GM12878 (cell line): ENCODE results near the gene RTN4R. TPM values are rescaled to one million over a fixed set of nuclear protein-coding genes. Genes with fewer than 3 reads are reported as not detected.

Source experiments
- ATAC-seq: fragments of 200-7000 bp; cut with Tn5 transposase; 3 replicates; pipeline ENCODE4 v1.9.1; 2020; ENCODE audit warnings: mild to moderate bottlenecking, moderate library complexity
- BruUV-seq: library from RNA; stranded (reverse); fragments of 400-500 nt; replicated peaks from 2 replicates; lab custom pipeline; 2021; lab: Mats Ljungman, UMichigan
- CTCF ChIA-PET: fragments of 300-600 bp; sonication (Branson Sonifier 250); formaldehyde crosslinking; extraction: SDS; loops from one replicate; lab custom pipeline; 2021; ENCODE audit warnings: inconsistent platforms; lab: Yijun Ruan, JAX
- POLR2A ChIA-PET: fragments of 350-600 bp; formaldehyde crosslinking; extraction: SDS; loops from one replicate; lab custom pipeline; 2021; ENCODE audit warnings: inconsistent platforms; lab: Charles Lee
- RAD21 ChIA-PET: fragments of 300-600 bp; sonication (Branson Sonifier 250); formaldehyde crosslinking; loops from one replicate; lab custom pipeline; 2023; ENCODE audit warnings: antibody characterized with exemption; ENCODE audit not compliant: unreplicated experiment; lab: Charles Lee
- SMC1A ChIA-PET: fragments of 300-600 bp; sonication (Branson Sonifier 250); formaldehyde crosslinking; loops from one replicate; lab custom pipeline; 2023; ENCODE audit not compliant: unreplicated experiment, uncharacterized antibody; lab: Charles Lee
- DNase-seq: peaks from one replicate; pipeline ENCODE4 v3.0.0-alpha.2; 2011; ENCODE audit warnings: low read depth, low spot score
- FAIRE-seq: peaks from 3 replicates; lab custom pipeline; 2011; peaks lifted over from hg19 to GRCh38; lab: Jason Lieb, UNC
- H2AFZ ChIP-seq: 2 replicates; pipeline ENCODE4 v1.6.0; 2011; ENCODE audit warnings: low read depth, low read length, control low read depth; ENCODE audit not compliant: control insufficient read depth
- H3K27ac ChIP-seq: 2 replicates; pipeline ENCODE4 v1.5.1; 2011; ENCODE audit warnings: control low read depth; ENCODE audit not compliant: control insufficient read depth, insufficient read depth
- H3K27me3 ChIP-seq, 2 experiments: replicated peaks in 1 of 2; 2 replicates each; pipeline versions ENCODE4 v1.6.0 to v1.6.1; 2011; ENCODE audit warnings: low read length in 1 of 2; ENCODE audit not compliant: control insufficient read depth in 2 of 2, insufficient read depth in 2 of 2
- H3K36me3 ChIP-seq, 2 experiments: 2 replicates each; pipeline ENCODE4 v1.5.1; 2011; ENCODE audit warnings: low read length in 1 of 2; ENCODE audit not compliant: control insufficient read depth in 2 of 2, insufficient read depth in 2 of 2
- H3K4me1 ChIP-seq: 2 replicates; pipeline ENCODE4 v1.6.1; 2011; ENCODE audit warnings: mild to moderate bottlenecking, low read length, moderate library complexity, mixed read lengths; ENCODE audit not compliant: control insufficient read depth, insufficient read depth
- H3K4me2 ChIP-seq: 2 replicates; pipeline ENCODE4 v1.6.0; 2011; ENCODE audit warnings: control low read depth; ENCODE audit not compliant: control insufficient read depth, insufficient read depth
- H3K4me3 ChIP-seq: fragments of 200-600 bp; sonication (generic); 2 replicates; pipeline ENCODE4 v1.5.1; 2016
- H3K79me2 ChIP-seq: 2 replicates; pipeline ENCODE4 v1.6.0; 2011; ENCODE audit warnings: low read length; ENCODE audit not compliant: control insufficient read depth, insufficient read depth
- H3K9ac ChIP-seq: 2 replicates; pipeline ENCODE4 v1.8.0; 2011; ENCODE audit warnings: low read length, control low read depth, mixed read lengths; ENCODE audit not compliant: control insufficient read depth, insufficient read depth
- H3K9me3 ChIP-seq: replicated peaks from 3 replicates; pipeline ENCODE4 v1.5.1; 2011; ENCODE audit warnings: mild to moderate bottlenecking, low read length; ENCODE audit not compliant: control insufficient read depth, insufficient read depth
- H4K20me1 ChIP-seq: 2 replicates; pipeline ENCODE4 v1.6.0; 2011; ENCODE audit not compliant: control insufficient read depth, insufficient read depth
- BCLAF1 ChIP-seq: fragments of 450-650 bp; IDR thresholded peaks from 2 replicates; pipeline ENCODE4 v1.6.1; 2017; ENCODE audit warnings: antibody characterized with exemption, mild to moderate bottlenecking, moderate library complexity
- ESRRA ChIP-seq: IDR thresholded peaks from 2 replicates; pipeline ENCODE4 v1.6.1; 2012; ENCODE audit warnings: mild to moderate bottlenecking, low read length, improper control_type of control experiment
- RUNX3 ChIP-seq: IDR thresholded peaks from 2 replicates; pipeline ENCODE4 v1.6.1; 2012; ENCODE audit warnings: low read length, inconsistent platforms
- SMARCA5 ChIP-seq: fragments of 450-650 bp; IDR thresholded peaks from 2 replicates; pipeline ENCODE4 v1.6.1; 2017; ENCODE audit warnings: mild to moderate bottlenecking
- SP1 ChIP-seq: IDR thresholded peaks from one replicate; pipeline ENCODE4 v1.6.1; 2011; ENCODE audit warnings: low read depth, low read length
- ZBTB40 ChIP-seq: fragments of 450-650 bp; IDR thresholded peaks from 2 replicates; pipeline ENCODE4 v1.6.1; 2016; ENCODE audit warnings: mild to moderate bottlenecking, moderate library complexity, borderline replicate concordance
- WGBS: methylation state at CpG from one replicate; pipeline ENCODE4 v1.1.6; 2016; ENCODE audit warnings: low lambda C conversion rate; ENCODE audit not compliant: insufficient replicate concordance, insufficient coverage; ENCODE audit errors: missing lambda C conversion rate; 5-methylcytosine and 5-hydroxymethylcytosine counted together
- in situ Hi-C: fragments of 300-500 bp; cut with MboI; formaldehyde crosslinking; loops from 9 replicates; pipeline ENCODE4 v1.14.3; 2018; ENCODE audit warnings: mixed read lengths
- intact Hi-C: fragments of 100-400 bp; cut with micrococcal nuclease; formaldehyde crosslinking; loops from one replicate; pipeline ENCODE4 v1.14.2; 2022; ENCODE audit not compliant: unreplicated experiment
- polyA plus RNA-seq, 11 experiments: library from polyadenylated mRNA; depleted of rRNA in 4 of 11; unstranded in 6 of 11; stranded (reverse) in 5 of 11; fragments of >200 nt; fragmentation: Nextera tagmentation in 4 of 11; fragmentation: Illumina TruSeq in 1 of 11; extraction: Ambion mirVana in 4 of 11; extraction: Trizol in 1 of 11; gene quantifications; 1 replicate in 1 of 11; 2 replicates in 10 of 11; pipeline versions ENCODE4 v1.2.1 to v1.2.3, GENCODE V29; 2011 to 2016; ENCODE audit warnings: inconsistent platforms in 2 of 11, missing spikeins in 2 of 11, low read depth in 1 of 11
- total RNA-seq, 4 experiments: library from RNA; depleted of rRNA in 3 of 4; stranded (reverse); fragments of >200 nt in 3 of 4; fragmentation: Illumina TruSeq in 1 of 4; extraction: Trizol in 1 of 4; gene quantifications; 2 replicates each; pipeline versions ENCODE4 v1.2.1 to v1.2.3, GENCODE V29; 2013 to 2021

Gene RTN4R
- total and polyA plus RNA-seq, 10 of the 15 experiments (the other 5 are each of a cell fraction or from before 2014, with no cell fraction given), result 0.03 to 1.0 (median 0.60) TPM; not detected in 2

GRCh38 chr22:20228939-20229272 lies 39.2 kb downstream of the RTN4R start:
- in situ Hi-C loops (no loop called here), intact Hi-C loops (no loop called here)
- H3K9me3 ChIP-seq, result no peaks in the 10 kb centered on the region
- no peaks in the 10 kb centered on the region for H3K79me2 ChIP-seq
- no peak overlapping the region for H3K4me3 ChIP-seq
- BruUV-seq, result no TSS peak
- H3K27ac ChIP-seq, result no peak overlapping the region
- no peak for FAIRE-seq
- no peaks in the 10 kb centered on the region for H4K20me1 ChIP-seq
- SMC1A ChIA-PET, result no interaction called here
- DNase-seq, result no peak
- H3K4me2 ChIP-seq, result no peak overlapping the region
- peaks cover 0 to 7% of the 10 kb centered on the region in 2 experiments; a peak in 3 of 4 replicates for H3K27me3 ChIP-seq
- TF ChIP-seq ESRRA (no peak), BCLAF1 (no peak), RUNX3 (no peak), ZBTB40 (no peak), SMARCA5 (no peak), SP1 (no peak)
- POLR2A ChIA-PET, result no interaction called here
- RAD21 ChIA-PET, result no interaction called here
- H2AFZ ChIP-seq, result no peak overlapping the region
- no peaks in the 10 kb centered on the region for H3K4me1 ChIP-seq
- no peak overlapping the region for H3K9ac ChIP-seq
- H3K36me3 ChIP-seq, result no peaks in the 10 kb centered on the region
- CTCF ChIA-PET, result no interaction called here
- 15% methylated on average over 5 of the region's 5 CpGs for WGBS
- ATAC-seq, result no peak
